ENCODE measurements around the gene CD81. TPM values are rescaled to one million over a fixed set of nuclear protein-coding genes. Genes with fewer than 3 reads are reported as not detected.

The CD81 gene
- polyA plus RNA-seq, 10 donors, result 393 to 521 (median 464) TPM

DNA sequence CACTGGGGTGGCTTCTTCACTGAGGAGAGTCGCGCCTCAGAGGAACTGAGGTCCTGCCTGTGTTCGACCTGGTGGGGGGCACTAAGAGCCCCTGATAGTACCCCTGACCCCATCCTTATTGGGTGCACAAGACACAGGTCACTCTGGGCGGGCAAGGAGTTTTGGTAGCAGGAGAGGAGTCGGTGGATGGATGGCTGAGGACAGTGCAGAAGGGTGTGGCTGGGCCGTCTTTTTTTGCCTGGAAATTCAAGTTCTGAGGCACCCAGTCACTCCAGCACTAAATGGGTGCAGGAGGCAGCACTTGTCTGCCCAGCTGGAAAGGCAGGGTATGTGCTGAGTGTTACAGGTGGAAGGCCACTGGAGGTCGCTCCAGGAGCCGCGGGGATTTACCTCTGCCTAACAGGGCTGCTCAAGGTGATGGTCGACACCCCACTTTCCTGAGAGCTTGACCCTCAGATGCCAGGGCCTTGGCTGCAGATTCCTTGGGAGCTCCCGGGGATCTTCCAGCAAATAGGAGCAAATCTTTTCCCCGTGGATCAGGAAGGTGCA lies 24.4 kb downstream of the CD81 start:
- no peak for DNase-seq

- DNase-seq, result no peak
These were observed 25.0 kb downstream of the CD81 start for GRCh38 chr11:2402106-2402505.

DNA sequence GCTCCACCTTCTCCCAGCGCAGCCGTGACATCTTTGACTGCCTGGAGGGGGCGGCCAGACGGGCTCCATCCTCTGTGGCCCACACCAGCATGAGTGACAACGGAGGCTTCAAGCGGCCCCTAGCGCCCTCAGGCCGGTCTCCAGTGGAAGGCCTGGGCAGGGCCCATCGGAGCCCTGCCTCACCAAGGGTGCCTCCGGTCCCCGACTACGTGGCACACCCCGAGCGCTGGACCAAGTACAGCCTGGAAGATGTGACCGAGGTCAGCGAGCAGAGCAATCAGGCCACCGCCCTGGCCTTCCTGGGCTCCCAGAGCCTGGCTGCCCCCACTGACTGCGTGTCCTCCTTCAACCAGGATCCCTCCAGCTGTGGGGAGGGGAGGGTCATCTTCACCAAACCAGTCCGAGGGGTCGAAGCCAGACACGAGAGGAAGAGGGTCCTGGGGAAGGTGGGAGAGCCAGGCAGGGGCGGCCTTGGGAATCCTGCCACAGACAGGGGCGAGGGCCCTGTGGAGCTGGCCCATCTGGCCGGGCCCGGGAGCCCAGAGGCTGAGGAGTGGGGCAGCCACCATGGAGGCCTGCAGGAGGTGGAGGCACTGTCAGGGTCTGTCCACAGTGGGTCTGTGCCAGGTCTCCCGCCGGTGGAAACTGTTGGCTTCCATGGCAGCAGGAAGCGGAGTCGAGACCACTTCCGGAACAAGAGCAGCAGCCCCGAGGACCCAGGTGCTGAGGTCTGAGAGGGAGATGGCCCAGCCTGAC lies 26.0 kb downstream of the CD81 start:
- DNase-seq, result no peak

- no peak for DNase-seq
These were observed 27.7 kb downstream of the CD81 start for GRCh38 chr11:2404735-2405196.

GRCh38 chr11:2406451-2406850 lies 29.3 kb downstream of the CD81 start:
- DNase-seq, result no peak

GRCh38 chr11:2406878-2407410 lies 29.8 kb downstream of the CD81 start:
- DNase-seq, result no peak

DNA sequence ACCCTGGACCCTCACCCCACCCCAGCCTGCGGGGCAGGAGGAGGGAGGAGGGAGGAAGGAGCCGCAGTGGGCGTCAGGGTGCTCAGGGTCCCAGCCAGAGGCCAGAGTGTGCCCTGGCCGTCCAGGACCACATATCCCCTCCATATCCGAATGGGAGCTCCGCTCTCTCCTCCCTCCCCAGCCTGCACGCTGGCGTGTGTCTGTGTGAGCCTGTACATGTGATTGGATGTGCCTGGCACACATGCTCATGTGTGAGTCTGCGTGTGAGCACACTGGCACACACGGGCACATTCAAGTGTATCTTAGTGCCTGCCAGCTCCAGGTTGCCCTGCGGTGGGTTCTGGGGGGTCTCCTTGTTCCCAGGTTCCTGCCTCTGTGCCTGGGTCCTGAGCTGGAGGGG lies 31.6 kb downstream of the CD81 start:
- DNase-seq, result no peak

DNA sequence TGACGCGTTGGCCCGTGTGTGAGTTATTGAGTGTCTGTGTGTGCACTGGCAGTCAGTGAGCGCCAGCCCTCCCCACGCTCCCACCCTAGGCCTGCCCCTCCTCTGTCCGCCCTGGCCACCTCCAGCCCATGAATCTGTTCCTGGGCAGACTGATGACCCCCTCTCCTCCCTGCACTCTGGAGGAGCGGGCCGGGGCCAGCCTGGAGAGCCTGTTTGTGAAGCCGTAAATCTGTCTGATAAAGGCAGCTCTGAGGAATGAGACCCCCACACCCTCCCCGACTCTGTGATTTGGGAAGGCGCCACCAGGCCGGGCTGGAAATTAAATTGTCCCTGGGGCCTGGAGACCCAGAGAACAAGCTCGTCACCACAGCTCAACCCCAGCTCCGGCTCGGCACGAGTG lies 32.0 kb downstream of the CD81 start:
- DNase-seq, result no peak

- DNase-seq, result peak in 1 of 3 donors; percentile 46
These were observed 32.7 kb downstream of the CD81 start for GRCh38 chr11:2409611-2410468.

- no peak for DNase-seq
These were observed 33.5 kb downstream of the CD81 start for GRCh38 chr11:2410616-2411015.

DNA sequence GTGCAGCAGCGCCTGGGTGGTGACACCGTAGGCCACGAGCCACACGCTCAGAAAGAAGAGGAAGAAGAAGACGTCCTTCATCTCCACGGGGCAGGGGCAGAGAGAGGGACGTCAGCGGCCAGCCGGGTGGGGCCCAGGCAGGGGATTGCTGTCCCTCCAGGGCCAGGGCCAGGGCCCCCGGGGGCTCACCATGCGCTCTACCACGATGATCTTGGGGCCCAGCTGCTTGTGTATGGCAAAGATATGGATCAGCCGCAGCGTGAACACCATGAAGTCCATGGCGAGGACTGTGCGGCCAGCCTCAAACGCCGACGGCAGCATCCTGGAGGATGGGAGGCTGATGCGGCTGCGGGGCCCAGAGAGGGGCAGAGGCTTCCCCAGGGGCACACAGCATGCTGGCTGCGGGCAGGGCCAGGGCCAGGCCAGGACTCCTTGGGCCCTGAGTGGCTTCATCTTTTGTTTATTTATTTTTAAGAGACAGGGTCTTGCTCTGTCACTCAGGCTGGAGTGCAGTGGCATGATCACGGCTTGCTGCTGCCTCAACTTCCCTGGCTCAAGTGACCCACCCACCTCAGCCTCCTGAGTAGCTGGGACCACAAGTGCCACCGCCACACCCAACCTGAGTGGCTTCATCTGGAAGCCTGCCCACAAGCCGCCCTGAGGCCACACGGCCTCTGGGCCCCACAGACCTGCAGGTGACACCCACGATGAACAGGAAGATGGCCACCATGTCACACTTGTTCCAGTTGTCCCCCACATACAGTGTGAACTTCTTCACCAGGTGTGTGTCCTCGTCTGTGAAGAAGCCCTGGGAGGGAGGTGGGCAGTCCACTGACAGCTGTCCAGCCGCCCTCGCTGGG lies 34.6 kb downstream of the CD81 start:
- DNase-seq, result no peak

DNA sequence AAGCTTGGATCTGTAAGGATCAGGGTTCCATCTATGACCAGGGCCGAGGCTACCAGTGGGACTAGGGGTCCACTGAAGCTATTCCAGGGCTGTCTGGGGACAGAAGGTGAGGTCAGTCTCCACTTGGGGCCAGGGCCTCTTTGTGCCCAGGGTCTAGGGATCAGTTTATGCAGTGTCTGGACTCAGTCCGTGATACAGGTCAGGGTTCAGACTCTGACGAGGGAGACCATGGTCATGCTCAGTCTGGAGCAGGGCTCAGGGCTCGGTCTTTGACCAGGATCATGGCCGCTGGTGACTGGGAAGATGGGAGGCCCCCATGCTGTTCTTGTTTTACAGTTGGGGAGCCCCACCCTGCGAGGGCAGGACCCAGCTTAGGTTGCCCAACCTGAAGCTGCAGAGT lies 35.2 kb downstream of the CD81 start:
- DNase-seq, result no peak

- no peak for DNase-seq
These were observed 36.9 kb downstream of the CD81 start for GRCh38 chr11:2413742-2414579.

GRCh38 chr11:2414616-2415015 lies 37.5 kb downstream of the CD81 start:
- DNase-seq, result no peak

DNA sequence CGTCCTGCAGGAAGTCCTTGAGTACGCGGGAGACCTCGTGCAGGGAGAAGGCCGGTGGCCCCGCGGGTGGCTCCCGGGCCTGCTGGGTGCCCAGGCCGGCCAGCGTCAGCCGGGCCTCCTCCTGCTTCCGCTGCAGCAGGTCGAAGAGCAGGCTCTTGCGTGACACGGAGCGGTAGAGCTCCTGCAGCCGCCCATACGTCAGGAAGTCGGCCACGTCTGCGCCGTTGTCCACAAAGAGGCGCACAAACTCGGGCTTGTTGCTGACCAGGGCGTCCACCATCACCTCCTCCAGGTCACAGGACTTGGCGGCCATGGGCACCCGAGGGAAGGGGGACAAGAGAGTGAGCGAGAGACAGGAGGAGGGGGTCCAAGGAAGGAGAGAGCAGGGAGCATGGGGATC lies 38.1 kb downstream of the CD81 start:
- no peak for DNase-seq

DNA sequence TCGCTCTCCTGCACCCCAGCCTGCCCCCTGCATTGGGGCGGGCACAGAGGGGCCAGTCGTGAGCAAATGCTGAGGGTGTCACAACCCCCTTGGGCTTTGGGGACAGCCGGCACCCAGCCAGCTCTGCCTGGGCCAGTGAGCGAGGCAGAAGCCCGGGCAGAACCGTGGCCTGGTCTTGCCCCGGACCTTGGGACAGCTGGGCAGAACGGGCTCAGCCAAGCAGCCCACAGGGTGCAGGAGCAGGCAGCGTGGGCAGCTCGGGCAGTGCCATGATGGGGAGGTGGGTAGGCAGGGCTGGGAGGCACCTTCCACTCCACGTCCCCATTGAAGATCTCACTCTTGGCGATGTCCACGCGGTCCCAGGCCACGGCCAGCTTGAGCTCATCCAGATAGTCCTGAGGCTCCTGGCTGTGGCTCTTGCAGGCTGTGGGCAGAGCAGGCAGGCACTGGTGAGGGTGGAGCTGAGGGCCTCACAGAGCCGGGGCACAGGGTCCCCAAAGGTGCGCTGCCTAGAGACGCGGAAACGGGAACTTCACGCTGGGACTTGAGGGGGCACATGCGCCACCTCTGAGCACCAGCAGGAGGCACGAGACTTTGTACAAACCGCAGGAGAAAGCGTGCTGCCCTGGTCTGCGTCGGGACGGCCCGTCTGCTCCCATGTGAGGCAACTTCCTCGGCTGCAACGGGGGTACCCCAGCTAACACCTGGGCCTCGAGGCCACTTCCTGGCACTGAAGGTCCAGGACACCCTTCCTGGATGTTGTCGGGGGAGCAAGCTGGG lies 38.7 kb downstream of the CD81 start:
- no peak for DNase-seq

- DNase-seq, result no peak
These were observed 39.7 kb downstream of the CD81 start for GRCh38 chr11:2416765-2417164.

GRCh38 chr11:2417856-2418692 lies 41.0 kb downstream of the CD81 start:
- DNase-seq, result no peak
